Muscle of leg (tissue), 11 donors: ENCODE data around the gene PHKG1. TPM values are rescaled to one million over a fixed set of nuclear protein-coding genes. Genes with fewer than 3 reads are reported as not detected.
"Not testable (repeated sequence)": the region's sequence is repeated elsewhere in the genome, so short reads cannot be mapped to it uniquely, and the experiment has no call there.

ENCODE experiments used
- DNase-seq: peaks from one replicate; pipeline ENCODE4 v3.0.0; 2013
- H3K27ac ChIP-seq: one replicate; pipeline ENCODE4 v1.5.1; 2013; ENCODE audit warnings: mild to moderate bottlenecking, low read length, control low read depth
- H3K27me3 ChIP-seq: one replicate; pipeline ENCODE4 v1.6.1; 2013; ENCODE audit warnings: low read length; ENCODE audit not compliant: control insufficient read depth, insufficient read depth
- H3K36me3 ChIP-seq: one replicate; pipeline ENCODE4 v1.6.1; 2013; ENCODE audit warnings: low read length; ENCODE audit not compliant: control insufficient read depth, insufficient read depth
- H3K4me1 ChIP-seq: one replicate; pipeline ENCODE4 v1.6.1; 2013; ENCODE audit warnings: low read length; ENCODE audit not compliant: control insufficient read depth, insufficient read depth
- H3K4me3 ChIP-seq: one replicate; pipeline ENCODE4 v1.5.1; 2013; ENCODE audit warnings: low read length, control low read depth
- H3K9me3 ChIP-seq: replicated peaks from 2 replicates; pipeline ENCODE4 v1.6.1; 2013; ENCODE audit warnings: low read depth, low read length; ENCODE audit not compliant: control insufficient read depth
- WGBS: methylation state at CpG from one replicate; pipeline ENCODE4 v1.1.5; 2013; ENCODE audit warnings: missing lambda C conversion rate; ENCODE audit not compliant: insufficient coverage; 5-methylcytosine and 5-hydroxymethylcytosine counted together
- polyA plus RNA-seq, 8 donors: library from polyadenylated mRNA; unstranded; fragments of 120-200 nt; gene quantifications; one replicate each; pipeline versions ENCODE4 v1.2.1 to v1.2.3, GENCODE V29; 2013; ENCODE audit warnings: inconsistent platforms in 1 of 8, low replicate concordance in 1 of 8; ENCODE audit not compliant: insufficient read length in 8 of 8, insufficient read depth in 1 of 8
- total RNA-seq: library from RNA; stranded (reverse); fragments of 120-200 nt; gene quantifications from one replicate; pipeline ENCODE4 v1.2.4, GENCODE V29; 2013

PHKG1 gene
- total and polyA plus RNA-seq, 9 donors: 21.0 to 62.4 (median 35.1) TPM

- not testable (repeated sequence) for DNase-seq, H3K27me3 ChIP-seq, H3K4me1 ChIP-seq, H3K36me3 ChIP-seq, H3K9me3 ChIP-seq, H3K27ac ChIP-seq, H3K4me3 ChIP-seq
- 75% methylated on average over 6 of the region's 11 CpGs for WGBS
Measured at GRCh38 chr7:56047446-56048116, 45.2 kb downstream of the PHKG1 start.

GRCh38 chr7:56046721-56047445, 45.9 kb downstream of the PHKG1 start:
- H3K4me1 ChIP-seq: peaks cover 6% of the 10 kb centered on the region
- H3K36me3 ChIP-seq: peaks cover 5% of the 10 kb centered on the region
- no peak overlapping the region for H3K27ac ChIP-seq
- DNase-seq: no peak
- no peaks in the 10 kb centered on the region for H3K9me3 ChIP-seq
- no CpG with 5 or more reads among the region's 5 CpGs for WGBS
- no peaks in the 10 kb centered on the region for H3K27me3 ChIP-seq
- no peak overlapping the region for H3K4me3 ChIP-seq

- not testable (repeated sequence) for H3K27ac ChIP-seq, H3K27me3 ChIP-seq, DNase-seq, H3K36me3 ChIP-seq, H3K4me1 ChIP-seq, H3K4me3 ChIP-seq, H3K9me3 ChIP-seq
- WGBS: 100% methylated on average over 1 of the region's 2 CpGs
Measured at GRCh38 chr7:56045758-56046157, 47.0 kb downstream of the PHKG1 start.

- Histone ChIP-seq H3K36me3 (peaks cover 5% of the 10 kb centered on the region), H3K4me3 (no peak overlapping the region), H3K4me1 (no peaks in the 10 kb centered on the region), H3K27ac (no peak overlapping the region), H3K9me3 (no peaks in the 10 kb centered on the region), H3K27me3 (no peaks in the 10 kb centered on the region)
- WGBS: 87% methylated on average over 3 of the region's 3 CpGs
- no peak for DNase-seq
Measured at GRCh38 chr7:56040730-56041129, 52.0 kb downstream of the PHKG1 start.

- Histone ChIP-seq H3K9me3 (no peaks in the 10 kb centered on the region), H3K4me1 (no peaks in the 10 kb centered on the region), H3K27me3 (no peaks in the 10 kb centered on the region), H3K27ac (peak overlapping the region; percentile 35), H3K4me3 (peak overlapping the region; percentile 57), H3K36me3 (peaks cover 11% of the 10 kb centered on the region)
- under 1% methylated on average over 20 of the region's 27 CpGs for WGBS
- DNase-seq: peak; percentile 75
Measured at GRCh38 chr7:56033671-56034432, 58.9 kb downstream of the PHKG1 start.

- not testable (repeated sequence) for H3K27ac ChIP-seq, H3K27me3 ChIP-seq, H3K4me1 ChIP-seq, H3K9me3 ChIP-seq, DNase-seq, H3K4me3 ChIP-seq
- peaks cover 11% of the 10 kb centered on the region for H3K36me3 ChIP-seq
- WGBS: 100% methylated on average over 1 of the region's 7 CpGs
Measured at GRCh38 chr7:56032578-56032977, 60.2 kb downstream of the PHKG1 start.

- H3K9me3 ChIP-seq, DNase-seq, H3K27ac ChIP-seq, H3K27me3 ChIP-seq, H3K4me3 ChIP-seq, H3K4me1 ChIP-seq: not testable (repeated sequence)
- WGBS: 92% methylated on average over 5 of the region's 8 CpGs
- H3K36me3 ChIP-seq: peaks cover 14% of the 10 kb centered on the region
Measured at GRCh38 chr7:56031556-56031955, 61.2 kb downstream of the PHKG1 start.

- Histone ChIP-seq H3K27ac (no peak overlapping the region), H3K27me3 (no peaks in the 10 kb centered on the region), H3K4me1 (no peaks in the 10 kb centered on the region), H3K9me3 (no peaks in the 10 kb centered on the region), H3K4me3 (no peak overlapping the region), H3K36me3 (peaks cover 14% of the 10 kb centered on the region)
- WGBS: 51% methylated on average over 4 of the region's 8 CpGs
- no peak for DNase-seq
Measured at GRCh38 chr7:56030340-56030739, 62.4 kb downstream of the PHKG1 start.
